ENCODE measurements around the gene OR6C70.

DNA sequence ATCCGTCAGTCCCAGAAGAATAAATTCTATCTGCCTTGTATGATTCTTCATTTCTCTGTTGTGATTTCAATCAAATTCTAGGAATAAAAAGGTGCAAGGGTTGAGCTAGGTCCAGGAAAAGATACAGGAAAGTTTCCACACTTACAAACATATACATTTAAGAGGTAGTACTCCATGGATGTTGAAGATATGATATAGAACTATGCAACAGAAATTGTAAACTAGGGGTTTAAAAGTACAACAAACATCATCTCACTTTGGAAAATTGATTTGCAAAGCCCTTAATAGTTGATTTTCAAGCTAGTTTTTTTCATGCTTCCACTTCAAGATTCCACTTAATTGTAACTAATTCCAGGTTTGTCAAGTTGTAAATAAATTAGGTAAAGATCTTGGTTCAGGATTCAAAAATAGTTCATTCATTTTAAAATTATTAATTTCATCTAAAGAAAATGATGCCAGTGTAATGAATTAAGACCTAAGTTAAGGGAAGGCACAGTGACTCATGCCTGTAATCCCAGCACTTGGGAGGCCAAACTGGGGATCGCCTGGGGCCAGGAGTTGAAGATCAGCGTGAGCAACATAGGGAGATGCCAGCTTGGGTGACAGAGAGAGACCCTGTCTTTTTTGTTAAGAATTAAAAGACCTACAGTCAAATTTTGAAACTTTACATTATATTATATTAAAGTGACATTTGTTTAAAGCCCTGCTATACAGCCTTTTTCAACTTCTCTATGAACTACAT, at the start of gene OR6C70:
- TF ChIP-seq, protein P1, sequence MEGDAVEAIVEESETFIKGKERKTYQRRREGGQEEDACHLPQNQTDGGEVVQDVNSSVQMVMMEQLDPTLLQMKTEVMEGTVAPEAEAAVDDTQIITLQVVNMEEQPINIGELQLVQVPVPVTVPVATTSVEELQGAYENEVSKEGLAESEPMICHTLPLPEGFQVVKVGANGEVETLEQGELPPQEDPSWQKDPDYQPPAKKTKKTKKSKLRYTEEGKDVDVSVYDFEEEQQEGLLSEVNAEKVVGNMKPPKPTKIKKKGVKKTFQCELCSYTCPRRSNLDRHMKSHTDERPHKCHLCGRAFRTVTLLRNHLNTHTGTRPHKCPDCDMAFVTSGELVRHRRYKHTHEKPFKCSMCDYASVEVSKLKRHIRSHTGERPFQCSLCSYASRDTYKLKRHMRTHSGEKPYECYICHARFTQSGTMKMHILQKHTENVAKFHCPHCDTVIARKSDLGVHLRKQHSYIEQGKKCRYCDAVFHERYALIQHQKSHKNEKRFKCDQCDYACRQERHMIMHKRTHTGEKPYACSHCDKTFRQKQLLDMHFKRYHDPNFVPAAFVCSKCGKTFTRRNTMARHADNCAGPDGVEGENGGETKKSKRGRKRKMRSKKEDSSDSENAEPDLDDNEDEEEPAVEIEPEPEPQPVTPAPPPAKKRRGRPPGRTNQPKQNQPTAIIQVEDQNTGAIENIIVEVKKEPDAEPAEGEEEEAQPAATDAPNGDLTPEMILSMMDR (IDR thresholded peaks at IDR 0.05), result no peak
- no peak for TF ChIP-seq POLR2A (IDR thresholded peaks at IDR 0.05)

Data from testis (tissue), 2 donors.